Measurements from ENCODE around the gene COL4A2.
"Not testable (repeated sequence)": the region's sequence is repeated elsewhere in the genome, so short reads cannot be mapped to it uniquely, and the experiment has no call there.

The COL4A2 gene

GRCh38 chr13:110445722-110446574, 138.9 kb downstream of the COL4A2 start:
- DNase-seq = no peak

DNA sequence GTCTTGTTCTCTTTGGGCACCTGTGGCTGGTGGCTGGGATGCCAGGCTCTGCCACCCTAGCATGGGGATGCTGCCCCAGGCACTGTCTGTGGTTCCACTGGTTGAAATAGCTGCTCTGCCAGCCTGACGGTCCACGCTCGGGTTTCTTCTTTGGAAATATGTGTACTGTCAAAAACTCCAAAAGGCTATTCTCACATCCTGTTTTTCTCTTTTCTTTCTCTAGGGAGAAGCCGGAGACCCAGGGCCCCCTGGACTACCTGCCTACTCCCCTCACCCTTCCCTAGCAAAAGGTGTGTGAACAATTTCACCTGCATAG, 139.4 kb downstream of the COL4A2 start:
- no peak for DNase-seq

DNA sequence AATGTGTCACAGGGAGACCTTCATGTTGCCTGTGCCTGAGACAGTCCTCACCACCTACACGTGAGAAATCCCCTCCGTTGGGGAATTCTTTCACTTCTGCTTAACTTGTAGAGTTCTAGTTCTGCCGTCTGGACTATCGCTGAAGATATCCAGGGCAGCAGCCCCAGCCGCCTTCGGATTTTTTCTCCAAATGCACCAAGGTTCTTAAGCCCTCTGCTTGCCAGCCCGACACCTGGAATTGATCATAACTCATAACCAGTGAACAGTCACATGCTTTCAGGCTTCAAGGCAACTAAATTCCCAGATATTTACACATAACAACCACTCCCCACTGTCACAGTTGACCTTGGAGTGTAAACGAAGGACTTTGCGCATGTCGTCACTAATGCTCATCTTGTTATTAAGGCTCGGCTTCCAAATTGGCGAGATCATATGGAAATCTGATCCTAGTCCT, 140.0 kb downstream of the COL4A2 start:
- DNase-seq = no peak

DNA sequence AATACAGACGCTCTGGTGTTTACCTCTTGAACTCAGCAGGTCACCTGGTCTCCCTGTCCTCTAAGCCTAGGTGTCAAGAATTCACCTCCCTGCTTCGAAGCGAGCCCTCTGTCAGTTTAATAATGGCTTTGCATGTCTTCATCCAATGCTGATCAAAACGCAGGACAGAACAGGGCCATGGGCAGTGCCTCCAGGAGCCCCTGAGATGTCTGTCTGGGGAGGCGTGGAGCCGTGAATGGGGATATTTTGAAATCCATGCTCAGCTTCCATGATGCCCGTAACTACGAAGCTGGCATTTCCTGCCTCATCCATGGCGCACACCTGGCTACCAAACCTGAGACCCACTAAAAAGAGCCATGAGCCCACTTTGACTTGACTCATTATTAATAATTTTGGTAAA, 140.7 kb downstream of the COL4A2 start:
- no peak for DNase-seq

GRCh38 chr13:110448230-110448629, 141.1 kb downstream of the COL4A2 start:
- no peak for DNase-seq

DNA sequence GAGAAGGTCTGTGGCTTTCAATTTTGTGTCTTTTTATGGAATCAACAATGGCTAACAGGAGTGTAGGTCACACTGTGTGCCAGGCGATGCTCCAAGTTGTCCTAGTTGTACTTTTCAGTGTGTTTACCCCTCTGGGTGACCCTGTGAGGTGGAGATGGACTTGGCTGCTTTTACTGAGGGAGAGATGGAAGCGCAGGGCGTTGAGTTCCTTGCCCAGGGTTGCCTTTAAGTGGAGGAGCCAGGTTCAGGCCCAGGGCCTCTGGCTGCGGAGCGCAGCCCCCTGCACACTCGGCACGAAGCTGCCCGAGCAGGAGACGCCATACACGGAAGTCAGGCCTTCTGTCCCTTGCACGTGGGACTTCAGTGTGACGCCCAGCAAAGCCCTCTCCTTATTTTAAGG, 141.6 kb downstream of the COL4A2 start:
- no peak for DNase-seq

DNA sequence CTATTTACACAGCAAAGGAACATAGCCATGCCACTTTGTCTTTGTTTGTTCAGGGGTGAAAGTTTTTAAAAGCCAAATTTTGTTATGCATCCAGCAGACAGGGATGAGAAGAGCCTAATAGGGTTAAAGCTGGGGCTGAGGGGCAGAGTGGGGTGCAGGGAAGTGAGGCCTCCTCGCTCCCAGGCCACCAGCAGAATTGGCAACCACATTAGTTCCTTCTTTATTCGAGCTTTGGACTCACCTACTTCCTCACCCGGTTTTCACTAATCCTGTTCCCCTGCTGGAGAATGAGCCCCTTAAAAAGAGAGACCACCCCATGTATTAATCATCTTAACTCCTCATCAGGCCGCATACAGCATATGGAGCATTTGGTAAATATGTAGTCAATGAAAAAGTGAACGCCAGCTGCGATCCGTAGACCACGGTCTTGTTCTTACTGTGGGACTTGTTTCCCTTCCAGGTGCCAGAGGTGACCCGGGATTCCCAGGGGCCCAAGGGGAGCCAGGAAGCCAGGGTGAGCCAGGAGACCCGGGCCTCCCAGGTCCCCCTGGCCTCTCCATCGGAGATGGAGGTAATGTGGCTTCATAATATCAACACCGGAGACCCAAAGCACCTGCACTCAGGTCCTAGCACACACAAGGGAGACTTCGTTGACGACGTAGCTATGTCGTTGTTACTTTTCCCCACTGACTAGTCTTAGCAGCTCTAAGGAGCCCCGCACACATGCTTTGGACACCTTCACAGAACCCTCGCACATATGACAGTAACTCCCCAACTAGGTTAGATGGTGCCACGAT, 142.3 kb downstream of the COL4A2 start:
- DNase-seq = no peak

DNA sequence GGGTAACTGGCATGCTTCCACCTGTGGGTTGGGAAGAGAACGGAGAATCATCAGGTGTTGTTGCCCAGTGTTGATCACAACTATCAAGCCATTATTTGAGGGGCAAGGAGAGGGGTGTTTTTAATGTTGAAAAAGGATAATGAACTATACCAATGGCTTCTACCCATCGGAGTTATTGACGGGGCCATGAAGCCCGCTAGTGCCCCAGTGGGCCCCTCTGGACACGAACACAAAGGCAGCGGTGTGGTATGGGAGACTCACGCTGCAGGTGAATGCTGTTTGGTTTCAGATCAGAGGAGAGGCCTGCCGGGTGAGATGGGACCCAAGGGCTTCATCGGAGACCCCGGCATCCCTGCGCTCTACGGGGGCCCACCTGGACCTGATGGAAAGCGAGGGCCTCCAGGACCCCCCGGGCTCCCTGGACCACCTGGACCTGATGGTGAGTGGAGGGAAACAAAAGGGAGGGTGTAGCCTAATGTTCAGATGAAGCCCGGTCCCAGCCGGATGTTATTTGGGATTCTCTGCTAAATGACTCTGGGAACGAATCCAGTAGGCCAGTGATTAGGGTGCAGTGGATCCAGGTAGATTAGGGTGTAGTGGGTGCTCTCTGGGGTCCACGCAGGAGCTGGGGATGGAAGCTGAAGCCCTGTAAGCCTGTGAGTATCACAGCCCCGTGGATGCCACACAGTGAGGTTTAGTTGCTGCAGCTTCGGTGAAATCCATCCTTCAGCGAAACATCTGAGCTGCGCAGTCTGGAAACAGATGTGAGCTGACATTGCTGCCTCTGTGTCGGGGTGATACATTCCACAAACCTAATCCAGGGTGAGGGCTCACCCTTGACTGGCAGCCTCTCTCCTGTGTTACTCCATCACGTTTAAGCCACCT, 143.2 kb downstream of the COL4A2 start:
- no peak for DNase-seq

DNA sequence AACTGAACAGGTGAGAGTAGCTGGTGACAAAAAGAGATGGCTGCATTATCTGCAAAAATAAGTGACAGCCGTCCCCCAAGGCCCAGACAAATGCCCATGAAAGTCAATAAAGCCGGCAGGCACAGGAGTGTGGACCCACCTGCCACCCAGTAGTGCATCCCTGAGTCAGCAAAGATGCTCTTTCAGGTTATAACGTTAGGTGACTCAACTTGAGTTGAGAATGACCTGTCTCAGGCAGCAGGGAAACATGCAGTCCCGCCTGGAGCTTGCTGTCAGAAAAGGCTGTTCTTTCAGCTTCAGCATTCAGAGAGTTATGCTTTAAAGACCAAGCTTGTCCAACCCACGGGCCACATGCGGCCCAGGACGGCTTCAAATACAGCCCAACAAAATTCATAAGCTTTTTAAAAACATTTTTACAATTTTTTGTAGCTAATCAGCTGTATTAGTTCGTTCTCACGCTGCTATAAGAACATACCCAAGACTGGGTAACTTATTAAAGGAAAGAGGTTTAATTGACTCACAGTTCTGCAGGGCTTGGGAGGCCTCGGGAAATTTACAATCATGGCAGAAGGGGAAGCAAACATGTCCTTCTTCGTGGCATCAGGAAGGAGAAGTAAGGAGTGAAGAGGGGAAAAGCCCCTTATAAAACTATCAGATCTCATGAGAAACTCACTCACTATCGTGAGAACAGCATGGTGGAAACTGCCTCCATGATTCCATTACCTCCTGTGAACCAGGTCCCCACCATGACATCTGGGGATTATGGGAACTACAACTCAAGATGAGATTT, 144.1 kb downstream of the COL4A2 start:
- DNase-seq = no peak

- not testable (repeated sequence) for DNase-seq
Measured at GRCh38 chr13:110453091-110453490, 146.0 kb downstream of the COL4A2 start.

DNA sequence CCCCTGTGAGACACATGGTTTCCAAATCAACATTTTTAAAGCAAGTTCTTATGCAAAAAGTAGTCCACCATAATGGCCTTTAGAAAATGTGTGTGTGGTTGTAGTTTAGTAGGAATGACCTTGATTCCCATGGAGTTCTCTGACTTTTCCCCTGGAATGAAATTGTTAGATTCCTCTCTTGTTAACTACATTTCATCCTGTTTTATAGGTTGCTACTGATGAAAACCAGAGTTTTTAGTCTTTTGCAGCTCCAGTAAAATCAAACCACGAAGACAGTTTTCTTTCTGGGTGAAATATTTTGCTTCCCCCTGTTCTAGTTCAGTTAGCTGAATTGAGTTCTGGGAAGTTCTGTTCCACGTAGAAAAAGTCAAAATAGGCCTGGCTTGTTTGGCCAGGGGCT, 146.7 kb downstream of the COL4A2 start:
- no peak for DNase-seq

GRCh38 chr13:110454227-110454859, 147.3 kb downstream of the COL4A2 start:
- DNase-seq = no peak

DNA sequence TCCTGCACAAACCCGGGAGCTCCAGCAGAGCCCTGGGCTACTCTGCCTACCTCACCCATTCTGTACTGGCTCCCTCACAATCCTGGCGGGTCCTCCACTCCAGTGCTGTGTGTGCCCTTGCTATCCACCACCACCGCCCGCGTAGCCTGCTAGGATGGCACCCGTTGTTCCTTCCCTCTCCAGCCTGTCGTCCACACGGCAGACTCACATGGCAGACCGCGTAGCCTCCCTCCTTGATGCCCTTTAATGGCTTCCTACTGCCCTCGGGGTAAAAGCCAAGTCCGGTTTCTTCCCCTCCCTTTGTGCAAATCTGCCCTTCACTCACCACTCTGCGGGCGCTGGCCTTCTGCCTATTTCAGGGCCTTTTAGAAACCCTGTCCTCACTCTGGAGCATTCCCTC, 147.9 kb downstream of the COL4A2 start:
- DNase-seq = no peak

GRCh38 chr13:110455444-110455843, 148.4 kb downstream of the COL4A2 start:
- DNase-seq = no peak

GRCh38 chr13:110455941-110456340, 148.9 kb downstream of the COL4A2 start:
- peak; percentile 47 for DNase-seq

DNA sequence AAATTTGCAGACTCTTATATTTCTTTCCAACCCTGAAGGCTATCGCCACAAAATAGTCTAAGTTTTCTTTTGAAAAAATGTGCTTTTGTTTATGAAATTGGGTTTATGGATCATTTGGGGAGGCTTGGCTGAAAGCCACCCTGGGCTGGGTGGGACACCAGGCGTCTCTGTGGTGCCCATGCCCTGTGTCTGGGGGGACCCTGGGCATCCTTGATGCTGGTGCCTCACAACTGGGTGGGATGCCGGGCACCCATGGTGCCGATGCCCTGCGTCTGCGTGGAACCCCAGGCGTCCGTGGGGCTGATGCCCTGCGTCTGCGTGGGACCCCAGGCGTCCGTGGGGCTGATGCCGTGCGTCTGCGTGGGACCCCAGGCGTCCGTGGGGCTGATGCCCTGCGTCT, 149.5 kb downstream of the COL4A2 start:
- DNase-seq = no peak

DNA sequence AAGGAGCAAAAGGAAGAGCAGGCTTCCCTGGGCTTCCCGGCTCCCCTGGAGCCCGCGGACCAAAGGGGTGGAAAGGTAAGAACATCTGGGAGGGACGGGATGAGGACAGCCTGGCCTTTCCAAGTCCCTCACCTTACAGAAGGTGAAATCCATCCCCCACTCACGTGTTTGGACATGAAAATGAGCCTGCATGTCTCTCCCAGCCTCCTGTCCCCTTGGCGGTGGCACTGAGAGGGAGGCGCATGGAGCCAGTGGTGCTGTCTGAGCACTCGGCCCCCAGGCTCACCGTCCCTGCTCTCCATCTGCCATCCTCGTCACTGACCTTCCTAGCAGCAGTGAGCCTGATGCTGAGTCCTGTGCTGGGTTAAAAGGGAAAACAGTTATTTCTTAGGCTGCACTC, 150.3 kb downstream of the COL4A2 start:
- DNase-seq = no peak

DNA sequence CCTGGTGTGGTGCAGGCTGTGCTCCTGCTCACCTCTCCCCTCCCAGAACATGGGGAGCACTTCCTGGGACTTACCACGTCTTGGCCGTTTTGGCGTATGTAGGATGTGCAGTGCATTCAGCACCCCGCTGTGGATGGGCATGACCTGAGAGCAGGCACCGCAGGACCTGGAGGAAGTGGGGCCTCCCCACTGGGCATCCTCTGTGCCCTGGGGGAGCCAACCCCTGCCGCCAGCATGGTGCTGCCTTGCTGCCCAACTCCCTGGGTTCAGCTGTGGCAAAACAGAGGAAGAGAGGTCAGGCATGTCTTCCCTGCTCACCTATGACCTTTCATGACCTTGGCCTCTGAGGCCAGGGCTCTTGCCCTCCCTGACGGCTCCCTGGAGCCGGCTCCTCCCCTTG, 150.9 kb downstream of the COL4A2 start:
- DNase-seq = no peak

DNA sequence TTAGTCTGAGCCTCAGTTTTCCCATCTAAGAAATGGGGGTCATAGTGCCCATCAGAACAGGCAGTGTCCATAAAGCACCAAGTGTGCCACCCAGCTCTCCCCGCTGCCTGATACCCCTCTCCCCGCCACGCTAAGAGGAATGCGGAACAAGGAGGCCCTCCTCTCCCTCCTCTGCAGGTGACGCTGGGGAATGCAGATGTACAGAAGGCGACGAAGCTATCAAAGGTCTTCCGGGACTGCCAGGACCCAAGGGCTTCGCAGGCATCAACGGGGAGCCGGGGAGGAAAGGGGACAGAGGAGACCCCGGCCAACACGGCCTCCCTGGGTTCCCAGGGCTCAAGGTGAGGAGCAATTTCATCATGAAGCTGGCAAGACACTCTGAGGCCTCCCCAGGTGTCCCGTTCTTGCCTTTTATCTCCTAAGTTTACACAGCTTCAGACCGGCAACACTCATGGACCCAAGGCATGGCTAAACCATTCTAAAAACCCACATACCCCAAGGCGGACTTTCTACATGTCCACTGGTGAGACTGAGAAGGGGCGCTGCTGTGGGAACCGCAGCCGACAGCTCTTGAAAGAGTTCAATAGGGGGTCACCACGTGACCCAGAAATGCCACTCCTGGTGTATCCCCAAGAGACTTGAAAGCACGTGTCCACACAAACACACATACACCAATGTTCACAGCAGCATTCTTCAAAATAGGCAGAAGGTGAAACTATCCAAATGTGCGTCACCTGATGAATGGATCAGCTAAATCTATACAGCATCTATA, 151.7 kb downstream of the COL4A2 start:
- no peak for DNase-seq

DNA sequence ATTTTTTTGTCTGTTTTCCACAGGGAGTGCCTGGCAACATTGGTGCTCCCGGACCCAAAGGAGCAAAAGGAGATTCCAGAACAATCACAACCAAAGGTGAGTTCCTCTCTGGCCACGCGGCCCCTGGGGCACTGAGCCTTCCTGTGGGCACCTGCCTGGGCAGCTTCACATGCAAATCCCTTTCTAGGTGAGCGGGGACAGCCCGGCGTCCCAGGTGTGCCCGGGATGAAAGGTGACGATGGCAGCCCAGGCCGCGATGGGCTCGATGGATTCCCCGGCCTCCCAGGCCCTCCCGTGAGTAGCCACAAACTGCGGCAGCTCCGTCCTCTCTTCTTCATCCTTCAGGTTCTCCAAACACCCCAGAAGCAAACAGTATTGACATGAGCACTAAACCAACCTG, 155.0 kb downstream of the COL4A2 start:
- no peak for DNase-seq

GRCh38 chr13:110463156-110463555, 156.1 kb downstream of the COL4A2 start:
- no peak for DNase-seq
